ENCODE measurements around the gene RAB2B. TPM values are rescaled to one million over a fixed set of nuclear protein-coding genes. Genes with fewer than 3 reads are reported as not detected.

Gene RAB2B
- total RNA-seq, 2 experiments from 2014 or later, result 18.2 to 19.8 TPM

DNA sequence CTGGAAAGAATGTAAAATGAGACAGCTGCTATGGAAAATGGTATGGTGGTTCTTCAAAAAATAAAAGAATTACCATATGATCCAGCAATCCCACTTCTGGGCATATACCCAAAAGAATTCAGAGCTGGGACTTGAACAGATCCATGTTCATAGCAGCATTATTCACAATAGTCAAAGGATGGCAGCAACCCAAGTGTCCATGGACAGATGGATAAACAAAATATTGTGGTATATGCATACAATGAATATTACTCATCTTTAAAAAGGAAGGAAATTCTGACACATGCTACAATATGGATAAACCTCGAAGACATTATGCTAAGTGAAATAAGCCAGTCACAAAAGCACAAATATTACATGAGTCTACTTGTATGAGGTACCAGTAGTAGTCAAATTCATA is 9.1 kb downstream of the RAB2B start:
- Mint-ChIP-seq H3K9me3 (no peaks in the 10 kb centered on the region), H3K27me3 (no peaks in the 10 kb centered on the region), H3K36me3 (ENCODE audit: low read depth) (peaks cover 9% of the 10 kb centered on the region), H3K27ac (no peak overlapping the region), H3K4me1 (ENCODE audit: low read depth) (peaks cover 2% of the 10 kb centered on the region), H3K4me3 (no peak overlapping the region)
- TF ChIP-seq, protein P1, sequence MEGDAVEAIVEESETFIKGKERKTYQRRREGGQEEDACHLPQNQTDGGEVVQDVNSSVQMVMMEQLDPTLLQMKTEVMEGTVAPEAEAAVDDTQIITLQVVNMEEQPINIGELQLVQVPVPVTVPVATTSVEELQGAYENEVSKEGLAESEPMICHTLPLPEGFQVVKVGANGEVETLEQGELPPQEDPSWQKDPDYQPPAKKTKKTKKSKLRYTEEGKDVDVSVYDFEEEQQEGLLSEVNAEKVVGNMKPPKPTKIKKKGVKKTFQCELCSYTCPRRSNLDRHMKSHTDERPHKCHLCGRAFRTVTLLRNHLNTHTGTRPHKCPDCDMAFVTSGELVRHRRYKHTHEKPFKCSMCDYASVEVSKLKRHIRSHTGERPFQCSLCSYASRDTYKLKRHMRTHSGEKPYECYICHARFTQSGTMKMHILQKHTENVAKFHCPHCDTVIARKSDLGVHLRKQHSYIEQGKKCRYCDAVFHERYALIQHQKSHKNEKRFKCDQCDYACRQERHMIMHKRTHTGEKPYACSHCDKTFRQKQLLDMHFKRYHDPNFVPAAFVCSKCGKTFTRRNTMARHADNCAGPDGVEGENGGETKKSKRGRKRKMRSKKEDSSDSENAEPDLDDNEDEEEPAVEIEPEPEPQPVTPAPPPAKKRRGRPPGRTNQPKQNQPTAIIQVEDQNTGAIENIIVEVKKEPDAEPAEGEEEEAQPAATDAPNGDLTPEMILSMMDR (IDR thresholded peaks at IDR 0.05), result no peak
- intact Hi-C loops (cut with micrococcal nuclease), result no loop called here
- POLR2A ChIA-PET, result interaction anchor here (1.9 kb wide), 1 partner anchor 11 kb away, joined by 12 read pairs; the partner anchor contains the start of gene CHD8
- DNase-seq (no peak), ATAC-seq (no peak)
- CTCF ChIA-PET, result interaction anchor here (3.6 kb wide), 1 partner anchor 11 kb away, joined by 18 read pairs; the partner anchor contains the start of gene CHD8

DNA sequence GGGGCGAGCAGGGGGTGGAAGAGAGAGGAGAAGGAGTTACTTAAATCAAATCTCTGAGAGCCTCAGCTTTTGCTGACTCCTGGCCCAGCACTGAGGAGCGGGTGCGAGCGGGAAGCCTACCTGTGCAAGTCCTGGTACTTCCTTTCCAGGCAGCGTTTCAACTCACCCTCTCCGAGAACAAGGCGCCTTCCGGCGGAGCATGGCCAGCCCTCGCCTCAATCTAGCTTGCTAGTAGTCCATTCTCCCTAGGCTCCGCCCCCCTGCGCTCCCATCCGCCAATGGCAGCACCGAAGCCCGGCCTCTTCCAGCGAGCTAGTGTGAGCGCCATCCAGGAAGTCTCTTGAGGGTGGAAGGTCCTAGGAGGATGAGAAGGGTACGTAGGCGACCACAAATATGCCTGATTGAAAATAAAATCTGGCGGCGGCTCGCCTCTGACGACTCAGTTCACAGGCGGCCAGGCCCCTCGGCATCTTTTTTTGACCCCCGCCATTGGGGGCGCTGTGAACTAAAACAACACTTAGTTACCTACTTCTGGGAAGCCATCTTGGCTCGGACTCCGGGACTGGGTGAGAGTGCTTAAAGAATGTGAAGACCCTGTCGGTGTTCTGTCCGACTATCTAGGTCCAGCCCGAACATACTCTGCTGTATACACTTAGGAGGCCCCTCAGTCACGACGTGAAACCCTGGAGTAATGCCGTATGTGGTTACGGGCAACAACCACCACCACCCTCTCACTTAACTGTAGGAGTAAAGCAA is 20.7 kb downstream of the RAB2B start, which contains the start of gene CHD8:
Gene CHD8 (minus strand): TSS at position 212 of the 756 bp plus-strand sequence. CDS start 24,480 bp downstream, outside the sequence.
- peak within 1 kb of the TSS; percentile 85 for H3K4me3 Mint-ChIP-seq
- intact Hi-C loops (cut with micrococcal nuclease), result loop anchor here (1.0 kb wide), 2 partner anchors 20 kb away; partner anchors contain the start of gene RAB2B
- no peaks in the 10 kb centered on the region for H3K27me3 Mint-ChIP-seq
- ChIA-PET POLR2A (interaction anchor here (0.7 to 3.4 kb wide), 14 partner anchors 11 to 217 kb away, joined by 3 to 13 read pairs (median 4); partner anchors contain the start of genes METTL3, RAB2B, SALL2 and SUPT16H), CTCF (interaction anchor here (0.7 to 3.8 kb wide), 17 partner anchors 9 to 351 kb away, joined by 3 to 27 read pairs (median 6); partner anchors contain the start of genes METTL3, RAB2B, SUPT16H and TOX4)
- H3K4me1 Mint-ChIP-seq (ENCODE audit: low read depth), result peaks cover 29% of the 10 kb centered on the region
- TF ChIP-seq, protein P1 (IDR thresholded peaks at IDR 0.05), result peak; percentile 45
- H3K36me3 Mint-ChIP-seq (ENCODE audit: low read depth), result peaks cover 24% of the 10 kb centered on the region
- peak within 1 kb of the TSS; percentile 97 for H3K27ac Mint-ChIP-seq
- ATAC-seq, result peak; percentile 99
- no peaks in the 10 kb centered on the region for H3K9me3 Mint-ChIP-seq
- DNase-seq, result peak; percentile 100

DNA sequence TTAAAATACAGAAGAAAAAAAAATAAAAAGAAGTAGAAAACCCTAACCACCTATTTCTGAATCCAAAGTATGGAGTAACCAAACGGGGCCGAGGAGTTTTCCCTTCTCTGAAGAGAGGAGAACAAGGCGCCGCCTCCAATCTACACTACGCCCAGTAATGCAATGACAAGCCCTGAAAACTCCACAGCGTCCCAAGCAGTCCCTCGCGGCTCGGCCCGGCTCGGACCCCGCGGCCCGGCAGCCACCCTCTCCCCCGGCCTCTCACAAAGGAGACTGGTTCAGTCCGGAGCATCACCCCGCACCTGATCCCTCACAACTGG is 21.2 kb downstream of the RAB2B start:
- Mint-ChIP-seq H3K36me3 (ENCODE audit: low read depth) (peaks cover 23% of the 10 kb centered on the region), H3K4me3 (peak overlapping the region; percentile 85), H3K4me1 (ENCODE audit: low read depth) (peaks cover 33% of the 10 kb centered on the region), H3K27ac (peak overlapping the region; percentile 97), H3K9me3 (no peaks in the 10 kb centered on the region), H3K27me3 (no peaks in the 10 kb centered on the region)
- TF ChIP-seq, protein P1 (IDR thresholded peaks at IDR 0.05), result no peak
- intact Hi-C loops (cut with micrococcal nuclease), result loop anchor here (1.0 kb wide), 1 partner anchor 19 kb away; no protein-coding TSS in a partner anchor
- peak; percentile 24 for ATAC-seq
- ChIA-PET POLR2A (interaction anchor here (1.0 to 3.4 kb wide), 12 partner anchors 11 to 76 kb away, joined by 3 to 13 read pairs (median 4); partner anchors contain the start of genes METTL3, SALL2 and SUPT16H), CTCF (interaction anchor here (0.7 to 3.8 kb wide), 17 partner anchors 9 to 351 kb away, joined by 3 to 27 read pairs (median 6); partner anchors contain the start of genes METTL3, RAB2B, SUPT16H and TOX4)
- no peak for DNase-seq

DNA sequence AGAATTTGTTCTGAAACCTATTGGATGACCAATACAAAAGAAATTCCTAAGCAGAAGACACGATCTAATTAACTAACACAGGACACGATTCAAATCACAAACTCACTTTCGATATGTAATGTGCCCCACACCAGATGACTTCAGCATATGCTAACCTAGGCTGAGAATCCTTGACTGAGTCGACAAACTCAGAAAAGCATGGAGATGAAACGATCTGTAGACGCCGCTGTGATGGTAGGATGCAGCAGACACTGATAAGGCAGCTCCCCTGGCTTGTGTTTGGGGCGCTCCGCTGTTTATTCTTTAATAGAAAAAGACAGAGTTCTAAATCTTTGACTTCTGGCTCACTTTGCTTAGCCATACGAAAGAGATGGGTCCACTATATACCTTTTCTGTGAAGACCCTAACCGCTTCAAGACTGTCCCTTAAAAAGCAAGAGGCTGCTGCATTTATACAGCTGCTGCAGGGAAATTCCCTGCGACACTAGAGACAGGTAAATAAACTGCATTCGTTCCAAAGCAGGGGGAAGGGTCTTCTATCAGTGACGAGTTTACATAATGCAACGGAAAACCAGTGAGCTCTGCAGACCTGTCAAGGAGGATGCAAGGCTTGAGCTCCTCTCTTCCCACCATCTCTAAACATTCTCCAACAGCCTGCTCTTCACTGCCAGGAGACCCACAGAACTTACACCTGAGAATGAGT is 21.8 kb downstream of the RAB2B start:
- TF ChIP-seq, protein P1 (IDR thresholded peaks at IDR 0.05), result no peak
- no peaks in the 10 kb centered on the region for H3K27me3 Mint-ChIP-seq
- H3K9me3 Mint-ChIP-seq, result no peaks in the 10 kb centered on the region
- peak overlapping the region; percentile 97 for H3K27ac Mint-ChIP-seq
- peak overlapping the region; percentile 85 for H3K4me3 Mint-ChIP-seq
- peaks cover 22% of the 10 kb centered on the region for H3K36me3 Mint-ChIP-seq (ENCODE audit: low read depth)
- CTCF ChIA-PET, result interaction anchor here (1.2 to 3.8 kb wide), 10 partner anchors 8 to 350 kb away, joined by 3 to 27 read pairs (median 9); partner anchors contain the start of gene METTL3
- no peak for ATAC-seq
- intact Hi-C loops (cut with micrococcal nuclease), result loop anchor here (1.0 kb wide), 1 partner anchor 19 kb away; no protein-coding TSS in a partner anchor
- peaks cover 38% of the 10 kb centered on the region for H3K4me1 Mint-ChIP-seq (ENCODE audit: low read depth)
- DNase-seq, result no peak
- POLR2A ChIA-PET, result interaction anchor here (1.0 to 3.4 kb wide), 12 partner anchors 11 to 75 kb away, joined by 3 to 13 read pairs (median 4); partner anchors contain the start of genes METTL3, SALL2 and SUPT16H

Measured in activated CD8-positive, alpha-beta T cell treated with anti-CD3 and anti-CD28 coated beads for 36 hours (primary cell).